GM23248 (cell line): ENCODE results near the gene LRRC28. TPM values are rescaled to one million over a fixed set of nuclear protein-coding genes. Genes with fewer than 3 reads are reported as not detected.

ENCODE experiments used
- DNase-seq: peaks from one replicate; pipeline ENCODE4 v3.0.0-alpha.2; 2015
- H2AFZ ChIP-seq: fragments of 200-600 bp; sonication (generic); 2 replicates; pipeline ENCODE4 v1.6.1; 2016; ENCODE audit warnings: antibody characterized with exemption
- H3F3A ChIP-seq: fragments of 200-600 bp; sonication (generic); 2 replicates; pipeline ENCODE4 v1.6.1; 2016; ENCODE audit warnings: mild to moderate bottlenecking, antibody characterized with exemption, mixed run types; ENCODE audit not compliant: insufficient read depth
- H3K27ac ChIP-seq: fragments of 200-600 bp; sonication (generic); 2 replicates; pipeline ENCODE4 v1.5.1; 2016; ENCODE audit warnings: mild to moderate bottlenecking
- H3K27me3 ChIP-seq: fragments of 200-600 bp; sonication (generic); replicated peaks from 2 replicates; pipeline ENCODE4 v1.6.1; 2016; ENCODE audit warnings: mild to moderate bottlenecking; ENCODE audit not compliant: insufficient read depth
- H3K36me3 ChIP-seq: fragments of 200-600 bp; sonication (generic); 2 replicates; pipeline ENCODE4 v1.6.1; 2016; ENCODE audit warnings: low read depth, mild to moderate bottlenecking
- H3K4me1 ChIP-seq: fragments of 200-600 bp; sonication (generic); 2 replicates; pipeline ENCODE4 v1.6.1; 2016; ENCODE audit warnings: mild to moderate bottlenecking; ENCODE audit not compliant: insufficient read depth
- H3K4me2 ChIP-seq: fragments of 200-600 bp; sonication (generic); one replicate; pipeline ENCODE4 v1.6.1; 2016; ENCODE audit warnings: mild to moderate bottlenecking; ENCODE audit not compliant: unreplicated experiment
- H3K4me3 ChIP-seq: fragments of 200-600 bp; sonication (generic); 2 replicates; pipeline ENCODE4 v1.5.1; 2016; ENCODE audit warnings: mild to moderate bottlenecking
- H3K79me2 ChIP-seq: fragments of 200-600 bp; sonication (generic); 2 replicates; pipeline ENCODE4 v1.6.1; 2016; ENCODE audit warnings: mild to moderate bottlenecking; ENCODE audit not compliant: insufficient read depth
- H3K9ac ChIP-seq: fragments of 200-600 bp; sonication (generic); 2 replicates; pipeline ENCODE4 v1.6.1; 2016; ENCODE audit warnings: mild to moderate bottlenecking
- H3K9me2 ChIP-seq: fragments of 200-600 bp; sonication (generic); 2 replicates; pipeline ENCODE4 v1.6.1; 2016; ENCODE audit warnings: mixed run types, mild to moderate bottlenecking, moderate library complexity; ENCODE audit not compliant: insufficient read depth
- H3K9me3 ChIP-seq: fragments of 200-600 bp; sonication (generic); one replicate; pipeline ENCODE4 v1.6.1; 2017; ENCODE audit warnings: low read depth
- H4K20me1 ChIP-seq: fragments of 200-600 bp; sonication (generic); 2 replicates; pipeline ENCODE4 v1.6.0; 2016; ENCODE audit not compliant: insufficient read depth
- EZH2 ChIP-seq: fragments of 200-600 bp; sonication (generic); IDR thresholded peaks from 2 replicates; pipeline ENCODE4 v1.6.1; 2018; ENCODE audit warnings: antibody characterized with exemption, mild to moderate bottlenecking; ENCODE audit not compliant: insufficient read depth, poor library complexity, severe bottlenecking
- EZH2phosphoT487 ChIP-seq: fragments of 200-600 bp; sonication (generic); IDR thresholded peaks from 2 replicates; pipeline ENCODE4 v1.6.1; 2018; ENCODE audit warnings: antibody characterized with exemption, moderate library complexity, mild to moderate bottlenecking, low read depth; ENCODE audit not compliant: insufficient read depth
- WGBS, 2 experiments: methylation state at CpG; one replicate each; pipeline ENCODE4 v1.1.6; 2015 to 2017; ENCODE audit warnings: low lambda C conversion rate in 2 of 2, low coverage in 1 of 2; ENCODE audit errors: missing lambda C conversion rate in 2 of 2; 5-methylcytosine and 5-hydroxymethylcytosine counted together
- in situ Hi-C: fragments of 300-500 bp; cut with MboI; formaldehyde crosslinking; loops from 2 replicates; pipeline ENCODE4 v1.15.0; 2020
- polyA plus RNA-seq: library from polyadenylated mRNA; unstranded; fragments of >200 nt; fragmentation: Nextera tagmentation; extraction: Ambion mirVana; gene quantifications from 2 replicates; pipeline ENCODE4 v1.2.1, GENCODE V29; 2016
- total RNA-seq: library from RNA; depleted of rRNA; stranded (reverse); fragments of >200 nt; shearing (Covaris generic); gene quantifications from 2 replicates; pipeline ENCODE4 v1.2.3, GENCODE V29; 2014

Gene LRRC28
- total and polyA plus RNA-seq, 2 experiments from 2014 or later, result 18.4 to 30.8 TPM

DNA sequence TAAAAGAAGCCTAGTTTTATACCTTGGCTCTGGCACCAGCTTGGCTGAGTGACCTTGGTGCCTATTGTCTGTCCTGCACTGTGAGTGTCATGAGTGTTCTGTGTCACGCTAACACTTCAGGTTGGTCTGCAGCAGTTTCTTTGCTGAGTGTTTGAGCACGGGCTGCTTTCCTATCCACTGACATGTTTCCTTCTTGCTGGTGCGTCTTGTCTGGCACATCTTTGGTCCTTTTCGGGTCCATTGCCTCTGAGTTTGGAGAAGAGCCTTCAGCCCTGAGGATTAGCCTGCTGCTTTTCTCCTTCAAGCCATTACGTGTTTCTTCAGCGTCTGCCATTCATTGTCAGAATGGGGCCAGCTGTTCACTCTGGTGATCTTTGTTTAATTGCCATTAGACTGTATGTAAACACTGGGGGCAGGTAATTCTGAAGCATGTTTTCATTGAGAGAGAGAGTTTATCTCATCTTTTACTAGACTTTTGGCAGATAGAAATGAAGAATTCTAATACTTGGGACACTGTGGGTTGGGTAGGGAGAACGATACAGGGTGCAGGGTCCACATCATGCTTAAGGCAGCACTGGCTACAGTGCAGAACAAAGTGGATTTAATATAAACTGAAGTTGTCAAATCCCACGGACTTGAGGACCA is 55.5 kb downstream of the LRRC28 start:
- DNase-seq, result no peak
- TF ChIP-seq EZH2 (no peak), EZH2phosphoT487 (no peak)
- Histone ChIP-seq H3K27me3 (no peaks in the 10 kb centered on the region), H3F3A (no peaks in the 10 kb centered on the region), H3K4me3 (no peak overlapping the region), H3K4me1 (no peaks in the 10 kb centered on the region; the same call in 1 of the 2 replicates), H3K9ac (no peak overlapping the region), H3K36me3 (no peaks in the 10 kb centered on the region), H3K79me2 (no peaks in the 10 kb centered on the region), H4K20me1 (no peaks in the 10 kb centered on the region), H3K9me2 (no peaks in the 10 kb centered on the region), H2AFZ (no peak overlapping the region), H3K4me2 (no peak overlapping the region), H3K9me3 (no peaks in the 10 kb centered on the region), H3K27ac (no peak overlapping the region)
- in situ Hi-C loops, result no loop called here
- WGBS, 2 experiments, result 85 to 87% methylated on average over 8 of the region's 8 CpGs

DNA sequence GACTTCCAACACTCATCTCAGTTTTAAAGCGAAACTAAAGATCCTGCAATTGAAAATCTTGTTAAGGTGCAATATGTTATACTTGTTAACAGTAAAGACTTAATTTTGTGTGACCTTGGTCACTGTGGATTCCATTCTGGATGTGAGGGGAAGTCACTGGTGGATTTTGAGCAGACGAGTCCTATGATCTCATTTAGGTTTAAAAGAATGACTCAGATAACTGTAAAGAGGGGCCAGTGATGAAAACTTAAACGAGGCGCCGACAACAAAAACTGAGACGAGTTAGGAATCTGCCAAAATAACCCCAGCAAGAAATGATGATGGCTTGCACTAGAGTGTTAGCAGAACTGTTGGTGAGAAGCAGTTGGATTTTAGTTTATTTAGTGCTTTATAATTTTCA is 56.5 kb downstream of the LRRC28 start:
- no peaks in the 10 kb centered on the region for H3K9me2 ChIP-seq
- H3K36me3 ChIP-seq, result 0 out of 2 replicates have a peak, but pooled peaks cover 4% of the 10 kb centered on the region
- in situ Hi-C loops, result no loop called here
- no peak for DNase-seq
- no peaks in the 10 kb centered on the region for H4K20me1 ChIP-seq
- H3K4me2 ChIP-seq, result no peak overlapping the region
- no peaks in the 10 kb centered on the region for H3K27me3 ChIP-seq
- H3K9me3 ChIP-seq, result no peaks in the 10 kb centered on the region
- no peaks in the 10 kb centered on the region; the same call in 1 of the 2 replicates for H3K4me1 ChIP-seq
- H3K79me2 ChIP-seq, result no peaks in the 10 kb centered on the region
- H3F3A ChIP-seq, result no peaks in the 10 kb centered on the region
- no peak overlapping the region for H2AFZ ChIP-seq
- H3K9ac ChIP-seq, result no peak overlapping the region
- H3K27ac ChIP-seq, result no peak overlapping the region
- 70 to 76% methylated on average over 6 of the region's 6 CpGs for WGBS, 2 experiments
- no peak overlapping the region for H3K4me3 ChIP-seq
- TF ChIP-seq EZH2phosphoT487 (no peak), EZH2 (no peak)

DNA sequence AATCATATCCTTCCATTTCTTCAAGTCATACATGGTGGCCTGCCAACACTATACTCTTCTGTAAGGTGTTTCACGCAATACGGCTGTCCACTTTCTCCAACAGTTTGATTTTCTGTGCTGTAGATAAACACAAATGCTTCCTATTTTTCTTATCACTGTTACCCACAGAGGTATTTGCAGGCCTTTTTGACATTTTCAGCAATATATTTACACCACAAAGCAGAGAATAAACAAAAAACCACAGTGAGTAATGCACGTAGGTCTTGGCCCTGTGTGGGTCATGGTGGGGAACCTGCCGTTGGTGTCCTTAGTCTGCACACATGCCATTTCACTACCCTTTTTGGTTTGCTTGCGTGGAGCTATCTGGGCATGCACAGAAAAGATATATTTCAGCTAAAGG is 59.5 kb downstream of the LRRC28 start:
- H3K9me3 ChIP-seq, result no peaks in the 10 kb centered on the region
- 84 to 95% methylated on average over 5 of the region's 5 CpGs for WGBS, 2 experiments
- no peak for DNase-seq
- no peaks in the 10 kb centered on the region; the same call in 1 of the 2 replicates for H3K4me1 ChIP-seq
- no peak overlapping the region for H3K4me3 ChIP-seq
- in situ Hi-C loops, result no loop called here
- H3K27me3 ChIP-seq, result no peaks in the 10 kb centered on the region
- TF ChIP-seq EZH2phosphoT487, result no peak
- no peak for TF ChIP-seq EZH2
- H3K9me2 ChIP-seq, result no peaks in the 10 kb centered on the region
- 0 out of 2 replicates have a peak, but pooled peaks cover 8% of the 10 kb centered on the region for H3K36me3 ChIP-seq
- no peak overlapping the region for H2AFZ ChIP-seq
- H3K4me2 ChIP-seq, result no peak overlapping the region
- no peaks in the 10 kb centered on the region for H3K79me2 ChIP-seq
- no peaks in the 10 kb centered on the region for H4K20me1 ChIP-seq
- H3K9ac ChIP-seq, result no peak overlapping the region
- no peaks in the 10 kb centered on the region for H3F3A ChIP-seq
- no peak overlapping the region for H3K27ac ChIP-seq

DNA sequence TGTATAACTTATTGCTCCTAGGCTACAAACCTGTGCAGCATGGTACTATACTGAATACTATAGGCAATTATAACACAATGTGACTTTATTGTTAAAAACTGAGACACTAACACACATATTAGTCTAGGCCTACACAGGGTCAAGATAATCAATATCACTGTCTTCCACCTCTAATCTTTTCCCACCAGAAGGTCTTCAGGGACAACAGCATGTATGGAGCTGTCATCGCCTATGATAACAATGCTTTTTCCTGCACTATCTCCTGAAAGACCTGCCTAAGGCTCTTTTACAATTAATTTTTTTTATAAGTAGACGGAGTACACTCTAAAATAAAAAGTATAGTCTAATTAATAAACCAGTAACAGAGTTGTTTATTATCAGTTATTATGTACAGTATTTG is 60.9 kb downstream of the LRRC28 start:
- H3K9me2 ChIP-seq, result no peaks in the 10 kb centered on the region
- in situ Hi-C loops, result no loop called here
- no peaks in the 10 kb centered on the region for H3K4me1 ChIP-seq
- TF ChIP-seq EZH2, result no peak
- TF ChIP-seq EZH2phosphoT487, result no peak
- no peak for DNase-seq
- H3K79me2 ChIP-seq, result no peaks in the 10 kb centered on the region
- no peaks in the 10 kb centered on the region for H3K27me3 ChIP-seq
- H2AFZ ChIP-seq, result no peak overlapping the region
- no peak overlapping the region for H3K4me2 ChIP-seq
- H3K9me3 ChIP-seq, result no peaks in the 10 kb centered on the region
- H3F3A ChIP-seq, result no peaks in the 10 kb centered on the region
- 93 to 98% methylated on average over 2 of the region's 2 CpGs for WGBS, 2 experiments
- H3K27ac ChIP-seq, result no peak overlapping the region
- no peak overlapping the region for H3K9ac ChIP-seq
- H3K4me3 ChIP-seq, result no peak overlapping the region
- 0 out of 2 replicates have a peak, but pooled peaks cover 8% of the 10 kb centered on the region for H3K36me3 ChIP-seq
- H4K20me1 ChIP-seq, result no peaks in the 10 kb centered on the region

DNA sequence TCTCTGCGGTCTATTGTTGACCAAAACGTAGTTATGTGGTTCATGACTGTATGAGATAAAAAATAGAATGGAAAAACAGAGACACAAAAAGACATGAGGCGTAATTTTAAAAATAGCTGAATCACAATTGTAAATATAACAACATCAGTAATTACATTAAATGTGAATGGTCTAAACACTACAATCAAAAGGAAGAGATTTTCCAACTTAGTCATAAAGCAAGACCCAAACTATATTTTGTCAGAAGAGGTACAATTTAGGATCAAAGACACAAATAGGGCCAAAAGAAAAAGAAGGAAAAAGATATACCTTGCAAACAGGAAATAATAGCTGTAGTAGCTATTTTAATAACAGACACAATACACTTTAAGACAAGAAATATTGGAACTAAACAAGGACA is 61.5 kb downstream of the LRRC28 start:
- 93 to 95% methylated on average over 3 of the region's 3 CpGs for WGBS, 2 experiments
- Histone ChIP-seq H3K9me3 (no peaks in the 10 kb centered on the region), H2AFZ (no peak overlapping the region), H3K36me3 (0 out of 2 replicates have a peak, but pooled peaks cover 8% of the 10 kb centered on the region), H3K4me1 (no peaks in the 10 kb centered on the region), H3K4me3 (no peak overlapping the region), H3K4me2 (no peak overlapping the region), H4K20me1 (no peaks in the 10 kb centered on the region), H3K9ac (no peak overlapping the region), H3K27ac (no peak overlapping the region), H3K79me2 (no peaks in the 10 kb centered on the region), H3F3A (no peaks in the 10 kb centered on the region), H3K27me3 (no peaks in the 10 kb centered on the region), H3K9me2 (no peaks in the 10 kb centered on the region)
- DNase-seq, result no peak
- TF ChIP-seq EZH2 (no peak), EZH2phosphoT487 (no peak)
- in situ Hi-C loops, result no loop called here
